Neural progenitor cell (in vitro differentiated cells): ENCODE measurements around the gene CTNNA3.

Source experiments
- CTCF ChIP-seq: fragments of 200-600 bp; sonication (generic); IDR thresholded peaks from 2 replicates; pipeline ENCODE4 v1.5.1; 2017; ENCODE audit warnings: antibody characterized with exemption, mild to moderate bottlenecking
- EZH2 ChIP-seq: fragments of 200-600 bp; sonication (generic); IDR thresholded peaks from 2 replicates; pipeline ENCODE4 v1.6.1; 2017; ENCODE audit warnings: antibody characterized with exemption, mild to moderate bottlenecking, moderate library complexity
- EZH2phosphoT487 ChIP-seq: fragments of 200-600 bp; sonication (generic); IDR thresholded peaks from 2 replicates; pipeline ENCODE4 v1.6.1; 2017; ENCODE audit warnings: antibody characterized with exemption

GRCh38 chr10:66823301-66823700 is 872.7 kb downstream of the CTNNA3 start:
- TF ChIP-seq CTCF (no peak), EZH2 (no peak), EZH2phosphoT487 (no peak)
